Psoas muscle (tissue), 7 donors: Measurements from ENCODE around the gene KRTAP6-3. TPM values are rescaled to one million over a fixed set of nuclear protein-coding genes. Genes with fewer than 3 reads are reported as not detected.

Source experiments
- polyA plus RNA-seq, 3 donors: library from polyadenylated mRNA; stranded (reverse); fragments of 200-250 nt; gene quantifications; one replicate each; pipeline ENCODE4 v1.2.3, GENCODE V29; 2013
- total RNA-seq, 4 donors: library from RNA; stranded (reverse); fragmentation: NEBNext Ultra II Directional in 2 of 4; extraction: Animal tissue kit (Norgen Biotek cat#: 25700) in 2 of 4; gene quantifications; one replicate each; pipeline versions ENCODE4 v1.2.1 to v1.2.4, GENCODE V29; 2021 to 2023
- donor health status: healthy with polysubstance abuse.
- donor health status: DM: no; HTN: no; CAD: no; lungs with moderate emphysema.
- donor health status: Bipolar disorder and iron deficiency.
- donor health status: healthy.
- donor health status: DM: no; HTN: no; CAD: no.
- donor health status: DM: no; HTN: no; CAD: no.
- donor health status: DM: yes; HTN: yes; CAD: no.

Gene KRTAP6-3
- total and polyA plus RNA-seq, 7 donors: not detected

Other genes with a start within 250 kb of the KRTAP6-3 start
- gene KRTAP23-1, start 243.8 kb upstream of the KRTAP6-3 start, total RNA-seq: not detected
- gene KRTAP23-1, start 243.8 kb upstream of the KRTAP6-3 start, polyA plus RNA-seq: not detected
- gene KRTAP13-2, start 220.2 kb upstream of the KRTAP6-3 start, total RNA-seq: not detected
- not detected for gene KRTAP13-2, start 220.2 kb upstream of the KRTAP6-3 start, polyA plus RNA-seq
- gene KRTAP13-1, start 196.4 kb upstream of the KRTAP6-3 start, total RNA-seq: not detected
- not detected for gene KRTAP13-1, start 196.4 kb upstream of the KRTAP6-3 start, polyA plus RNA-seq
- not detected for gene KRTAP13-3, start 166.5 kb upstream of the KRTAP6-3 start, total RNA-seq
- gene KRTAP13-3, start 166.5 kb upstream of the KRTAP6-3 start, polyA plus RNA-seq: not detected
- not detected for gene KRTAP13-4, start 162.2 kb upstream of the KRTAP6-3 start, total RNA-seq
- not detected for gene KRTAP13-4, start 162.2 kb upstream of the KRTAP6-3 start, polyA plus RNA-seq
- gene KRTAP15-1, start 152.2 kb upstream of the KRTAP6-3 start, total RNA-seq: not detected
- not detected for gene KRTAP15-1, start 152.2 kb upstream of the KRTAP6-3 start, polyA plus RNA-seq
- not detected for gene KRTAP19-1, start 112.1 kb upstream of the KRTAP6-3 start, total RNA-seq
- not detected for gene KRTAP19-1, start 112.1 kb upstream of the KRTAP6-3 start, polyA plus RNA-seq
- gene KRTAP19-2, start 105.0 kb upstream of the KRTAP6-3 start, total RNA-seq: not detected
- not detected for gene KRTAP19-2, start 105.0 kb upstream of the KRTAP6-3 start, polyA plus RNA-seq
- gene KRTAP19-3, start 100.4 kb upstream of the KRTAP6-3 start, total RNA-seq: 1 to 10 TPM in 2 of 4 donors, under 1 TPM in 1, not detected in 1; 0.64 to 3.0 (median 1.1) TPM
- gene KRTAP19-3, start 100.4 kb upstream of the KRTAP6-3 start, polyA plus RNA-seq: not detected
- not detected for gene KRTAP19-4, start 95.3 kb upstream of the KRTAP6-3 start, total RNA-seq
- not detected for gene KRTAP19-4, start 95.3 kb upstream of the KRTAP6-3 start, polyA plus RNA-seq
- not detected for gene KRTAP19-5, start 90.3 kb upstream of the KRTAP6-3 start, total RNA-seq
- not detected for gene KRTAP19-5, start 90.3 kb upstream of the KRTAP6-3 start, polyA plus RNA-seq
- not detected for gene KRTAP19-6, start 50.6 kb upstream of the KRTAP6-3 start, total RNA-seq
- not detected for gene KRTAP19-6, start 50.6 kb upstream of the KRTAP6-3 start, polyA plus RNA-seq
- gene KRTAP19-7, start 31.1 kb upstream of the KRTAP6-3 start, total RNA-seq: not detected
- not detected for gene KRTAP19-7, start 31.1 kb upstream of the KRTAP6-3 start, polyA plus RNA-seq
- not detected for gene KRTAP22-2, start 2.0 kb upstream of the KRTAP6-3 start, total RNA-seq
- gene KRTAP22-2, start 2.0 kb upstream of the KRTAP6-3 start, polyA plus RNA-seq: not detected
- not detected for gene KRTAP6-2, start 6.5 kb downstream of the KRTAP6-3 start, total RNA-seq
- not detected for gene KRTAP6-2, start 6.5 kb downstream of the KRTAP6-3 start, polyA plus RNA-seq
- gene KRTAP22-1, start 8.6 kb downstream of the KRTAP6-3 start, total RNA-seq: not detected
- not detected for gene KRTAP22-1, start 8.6 kb downstream of the KRTAP6-3 start, polyA plus RNA-seq
- not detected for gene KRTAP6-1, start 21.5 kb downstream of the KRTAP6-3 start, total RNA-seq
- gene KRTAP6-1, start 21.5 kb downstream of the KRTAP6-3 start, polyA plus RNA-seq: not detected
- gene KRTAP20-1, start 24.0 kb downstream of the KRTAP6-3 start, total RNA-seq: not detected
- not detected for gene KRTAP20-1, start 24.0 kb downstream of the KRTAP6-3 start, polyA plus RNA-seq
- not detected for gene KRTAP20-4, start 28.2 kb downstream of the KRTAP6-3 start, total RNA-seq
- not detected for gene KRTAP20-4, start 28.2 kb downstream of the KRTAP6-3 start, polyA plus RNA-seq
- gene KRTAP20-2, start 42.8 kb downstream of the KRTAP6-3 start, total RNA-seq: not detected
- not detected for gene KRTAP20-2, start 42.8 kb downstream of the KRTAP6-3 start, polyA plus RNA-seq
- not detected for gene KRTAP20-3, start 50.4 kb downstream of the KRTAP6-3 start, total RNA-seq
- not detected for gene KRTAP20-3, start 50.4 kb downstream of the KRTAP6-3 start, polyA plus RNA-seq
- gene KRTAP21-3, start 126.3 kb downstream of the KRTAP6-3 start, total RNA-seq: not detected
- gene KRTAP21-3, start 126.3 kb downstream of the KRTAP6-3 start, polyA plus RNA-seq: not detected
- gene KRTAP21-2, start 154.8 kb downstream of the KRTAP6-3 start, total RNA-seq: not detected
- gene KRTAP21-2, start 154.8 kb downstream of the KRTAP6-3 start, polyA plus RNA-seq: not detected
- not detected for gene KRTAP21-1, start 163.0 kb downstream of the KRTAP6-3 start, total RNA-seq
- not detected for gene KRTAP21-1, start 163.0 kb downstream of the KRTAP6-3 start, polyA plus RNA-seq
- gene KRTAP8-1, start 220.8 kb downstream of the KRTAP6-3 start, total RNA-seq: not detected
- not detected for gene KRTAP8-1, start 220.8 kb downstream of the KRTAP6-3 start, polyA plus RNA-seq
- gene KRTAP7-1, start 237.3 kb downstream of the KRTAP6-3 start, total RNA-seq: not detected
- gene KRTAP7-1, start 237.3 kb downstream of the KRTAP6-3 start, polyA plus RNA-seq: not detected